Measurements from ENCODE around the gene SARDH. TPM values are rescaled to one million over a fixed set of nuclear protein-coding genes. Genes with fewer than 3 reads are reported as not detected.
"Not testable (repeated sequence)": the region's sequence is repeated elsewhere in the genome, so short reads cannot be mapped to it uniquely, and the experiment has no call there.

SARDH gene
- total RNA-seq, 1 experiment from 2014 or later, result 15.7 TPM

DNA sequence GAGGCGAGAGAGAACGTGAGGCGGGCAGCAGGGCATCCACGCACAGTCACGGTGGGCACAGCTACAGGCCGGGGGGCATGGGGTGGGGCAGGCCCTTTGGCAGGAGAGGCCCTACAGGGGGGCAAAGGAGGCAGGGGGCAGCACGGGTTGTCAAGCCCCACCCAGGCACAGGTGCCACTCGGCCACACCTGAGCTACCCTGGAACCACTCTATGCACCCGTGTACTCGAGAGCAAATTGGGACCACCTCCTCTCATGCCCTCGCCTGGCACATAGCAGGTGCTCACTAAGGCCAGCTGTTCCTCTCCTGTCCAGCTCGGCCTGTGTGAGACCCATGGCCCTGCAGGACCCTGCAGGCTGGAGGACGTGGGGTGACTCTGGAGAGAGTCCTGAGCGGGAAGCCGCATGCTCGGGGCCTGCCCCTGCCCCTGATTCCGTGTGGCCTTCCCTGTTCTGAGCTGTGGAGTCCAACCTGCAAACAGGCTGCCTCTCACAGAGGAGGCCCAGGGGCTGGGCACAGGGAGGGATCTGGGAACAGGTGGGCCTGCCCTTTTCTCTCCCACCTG is 31.4 kb upstream of the SARDH start:
- no peak overlapping the region for H3K4me3 ChIP-seq
- H3K27me3 ChIP-seq, result no peaks in the 10 kb centered on the region
- no peaks in the 10 kb centered on the region for H3K4me1 ChIP-seq
- H3K36me3 ChIP-seq, result peaks cover 76% of the 10 kb centered on the region
- peak in 1 of 2 experiments; percentile 3 for DNase-seq
- no peak overlapping the region for H3K27ac ChIP-seq
- H3K9me3 ChIP-seq (replicated peaks), result peaks cover 17% of the 10 kb centered on the region

DNA sequence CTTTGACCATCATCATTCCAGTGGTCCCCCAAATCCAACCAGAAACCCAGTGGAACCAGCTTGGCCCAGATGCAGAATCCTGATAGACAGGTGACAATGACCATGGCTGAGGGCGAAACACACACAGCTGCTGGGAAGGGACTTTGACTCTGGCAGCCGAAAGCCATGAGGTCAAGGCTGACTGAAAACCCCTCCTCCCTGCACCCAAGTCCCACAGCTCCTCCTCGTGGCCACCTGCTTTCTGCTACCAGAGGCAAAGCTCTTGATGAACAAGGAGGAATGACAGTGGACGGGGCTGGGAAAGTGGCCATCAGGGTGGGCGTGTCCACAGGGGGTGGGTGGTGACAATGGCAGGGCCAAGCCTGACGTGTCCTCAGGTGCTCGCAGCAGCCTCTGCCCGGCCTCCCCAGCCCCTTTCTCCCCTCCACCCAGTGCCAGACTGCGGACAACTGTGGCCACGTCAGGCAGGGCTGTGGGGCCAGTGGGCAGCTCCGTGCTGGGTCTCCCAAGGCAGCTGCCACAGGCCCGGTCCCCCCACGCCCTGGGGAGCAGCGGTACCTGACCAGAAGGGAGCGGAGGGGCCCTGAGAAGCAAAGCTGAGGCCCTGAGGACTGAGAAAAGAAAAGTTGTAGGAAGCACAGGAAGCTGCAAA is 30.8 kb upstream of the SARDH start:
- Histone ChIP-seq H3K4me1 (no peaks in the 10 kb centered on the region), H3K27me3 (no peaks in the 10 kb centered on the region), H3K4me3 (no peak overlapping the region), H3K9me3 (replicated peaks) (peaks cover 11% of the 10 kb centered on the region), H3K36me3 (peaks cover 70% of the 10 kb centered on the region), H3K27ac (no peak overlapping the region)
- DNase-seq, result peak in 1 of 2 experiments; percentile 12

DNA sequence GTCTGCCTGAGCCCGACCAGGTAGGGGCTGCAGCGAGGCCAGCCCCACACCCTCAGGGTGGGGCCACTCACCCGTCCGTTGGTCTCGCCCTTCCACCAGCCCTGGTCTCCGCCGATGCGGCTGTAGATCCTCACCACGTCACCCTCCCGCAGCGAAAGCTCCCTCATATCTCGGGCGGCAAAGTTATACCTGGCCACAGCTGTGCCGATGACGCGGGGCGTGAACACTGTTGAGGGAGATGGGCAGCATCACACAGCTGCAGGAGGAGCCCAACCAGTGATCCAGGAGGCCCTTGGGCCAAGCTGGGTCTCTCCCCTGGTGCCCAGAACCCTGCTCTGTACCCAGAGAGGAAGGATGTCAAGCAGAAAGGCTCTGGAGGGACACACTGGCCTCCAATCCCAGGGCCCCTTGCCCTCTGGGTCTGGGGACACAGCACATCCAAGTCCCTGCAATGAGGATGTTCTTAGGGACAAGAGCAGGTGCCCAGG is 30.3 kb upstream of the SARDH start:
- peak in 1 of 2 experiments; percentile 2 for DNase-seq
- peaks cover 68% of the 10 kb centered on the region for H3K36me3 ChIP-seq

DNA sequence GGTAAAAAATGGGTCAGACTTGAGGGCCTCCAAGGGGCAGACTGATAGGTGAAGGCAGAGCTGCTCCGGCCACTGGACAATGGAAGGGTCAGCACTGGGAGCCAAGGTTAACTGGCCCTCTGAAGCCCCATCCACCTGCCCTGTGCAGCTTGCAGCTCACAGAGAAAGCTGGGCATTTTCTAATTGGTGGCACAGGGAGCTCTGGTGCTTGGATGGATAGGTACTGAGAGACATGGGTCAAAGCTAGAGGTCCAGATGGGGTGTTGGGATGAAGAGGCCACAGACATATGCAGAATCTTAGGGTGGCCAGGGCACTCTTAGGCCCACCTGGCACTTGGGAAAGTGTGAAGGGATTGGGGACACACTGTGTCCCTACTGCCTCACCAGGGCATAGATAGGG is 29.5 kb upstream of the SARDH start:
- DNase-seq, result no peak
- H3K27ac ChIP-seq, result no peak overlapping the region
- peaks cover 6% of the 10 kb centered on the region for H3K9me3 ChIP-seq (replicated peaks)
- H3K4me1 ChIP-seq, result no peaks in the 10 kb centered on the region
- peaks cover 69% of the 10 kb centered on the region for H3K36me3 ChIP-seq
- H3K4me3 ChIP-seq, result no peak overlapping the region
- no peaks in the 10 kb centered on the region for H3K27me3 ChIP-seq

More for the DNA sequence above, 30.3 kb upstream of the SARDH start:
- H3K4me1 ChIP-seq, result no peaks in the 10 kb centered on the region
- no peaks in the 10 kb centered on the region for H3K27me3 ChIP-seq
- H3K9me3 ChIP-seq (replicated peaks), result peaks cover 6% of the 10 kb centered on the region
- no peak overlapping the region for H3K27ac ChIP-seq
- H3K4me3 ChIP-seq, result no peak overlapping the region

DNA sequence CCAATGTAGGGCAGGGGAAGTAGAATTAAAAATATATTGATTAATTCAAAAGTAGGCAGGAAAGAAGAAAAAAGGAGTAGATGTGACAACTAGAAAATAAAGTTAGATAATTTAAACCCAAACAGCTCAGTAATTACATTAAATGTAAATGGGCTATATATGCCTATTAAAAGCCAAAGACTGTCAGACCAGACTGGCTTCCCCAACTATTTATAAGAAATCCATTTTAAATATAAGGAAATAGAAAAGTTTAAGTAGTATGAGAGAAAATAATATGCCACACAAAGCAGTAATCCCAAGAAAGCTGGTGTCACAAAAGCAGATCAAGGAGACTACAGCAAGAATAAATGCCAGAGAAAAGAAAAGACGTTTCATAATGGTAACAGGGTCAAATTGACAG is 28.9 kb upstream of the SARDH start:
- H3K27me3 ChIP-seq, result no peaks in the 10 kb centered on the region
- H3K36me3 ChIP-seq, result peaks cover 67% of the 10 kb centered on the region
- H3K27ac ChIP-seq, result no peak overlapping the region
- DNase-seq, result no peak
- no peaks in the 10 kb centered on the region for H3K4me1 ChIP-seq
- no peak overlapping the region for H3K4me3 ChIP-seq
- peaks cover 6% of the 10 kb centered on the region for H3K9me3 ChIP-seq (replicated peaks)

DNA sequence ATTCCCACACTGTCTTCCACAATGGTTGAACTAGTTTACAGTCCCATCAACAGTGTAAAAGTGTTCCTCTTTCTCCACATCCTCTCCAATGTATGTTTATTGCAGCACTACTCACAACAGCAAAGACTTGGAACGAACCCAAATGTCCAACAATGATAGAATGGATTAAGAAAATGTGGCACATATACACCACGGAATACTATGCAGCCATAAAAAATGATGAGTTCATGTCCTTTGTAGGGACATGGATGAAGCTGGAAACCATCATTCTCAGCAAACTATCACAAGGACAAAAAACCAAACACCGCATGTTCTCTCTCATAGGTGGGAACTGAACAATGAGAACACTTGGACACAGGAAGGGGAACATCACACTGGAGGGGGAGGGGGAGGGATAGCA is 28.1 kb upstream of the SARDH start:
- H3K36me3 ChIP-seq, result peaks cover 62% of the 10 kb centered on the region

DNA sequence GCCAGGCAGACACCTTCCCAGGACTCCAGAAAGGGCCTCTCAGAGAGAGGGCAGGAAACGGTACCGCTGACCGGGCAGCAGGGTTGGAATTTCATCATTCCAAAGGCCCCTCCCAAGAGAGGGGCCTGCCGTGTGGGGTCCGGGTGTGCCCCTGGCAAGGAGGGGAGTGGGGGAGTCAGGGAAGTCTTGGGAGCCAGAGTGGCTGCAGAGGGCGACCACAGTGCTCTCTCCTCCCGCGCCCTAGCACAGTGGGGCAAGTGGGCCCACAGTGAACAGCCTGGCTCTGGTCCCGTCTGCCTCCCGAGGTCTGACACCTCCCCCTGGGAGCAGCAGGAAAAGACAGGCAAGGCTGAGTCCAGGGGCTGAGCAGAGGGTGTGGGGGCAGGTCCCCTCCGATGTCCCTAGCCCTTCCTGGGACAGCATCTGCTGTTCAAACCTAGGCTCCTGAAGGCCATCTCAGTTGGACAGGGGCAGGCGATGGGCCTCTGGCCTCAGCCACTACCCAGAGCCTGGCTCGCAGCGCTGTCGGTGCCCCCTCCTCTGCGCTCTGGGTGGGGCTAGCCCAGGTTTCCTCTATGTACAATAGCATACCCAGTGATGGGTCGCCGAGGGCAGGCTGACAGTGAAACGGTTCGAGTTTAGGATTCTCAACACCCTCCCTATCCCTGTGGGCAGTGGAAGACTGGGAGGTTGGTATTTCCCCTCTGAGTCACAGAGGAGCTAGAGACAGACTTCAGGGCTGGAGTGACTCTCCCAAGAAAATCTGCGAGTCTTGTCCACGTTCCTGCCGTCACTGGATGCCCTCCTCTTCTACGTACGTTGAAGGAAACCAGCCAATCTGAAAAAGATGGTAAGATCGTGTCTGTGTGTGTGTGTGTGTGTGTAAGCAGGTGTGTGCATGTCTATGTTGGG is 25.4 kb upstream of the SARDH start:
- Histone ChIP-seq H3K4me3 (no peak overlapping the region), H3K27ac (no peak overlapping the region), H3K4me1 (no peaks in the 10 kb centered on the region), H3K9me3 (replicated peaks) (peaks cover 6% of the 10 kb centered on the region), H3K36me3 (peaks cover 43% of the 10 kb centered on the region), H3K27me3 (no peaks in the 10 kb centered on the region)
- peak in 1 of 2 experiments; percentile 2 for DNase-seq

More for the DNA sequence above, 28.1 kb upstream of the SARDH start:
- not testable (repeated sequence) for DNase-seq; H3K9me3 ChIP-seq (replicated peaks); H3K4me1 ChIP-seq; H3K27ac ChIP-seq; H3K4me3 ChIP-seq; H3K27me3 ChIP-seq

DNA sequence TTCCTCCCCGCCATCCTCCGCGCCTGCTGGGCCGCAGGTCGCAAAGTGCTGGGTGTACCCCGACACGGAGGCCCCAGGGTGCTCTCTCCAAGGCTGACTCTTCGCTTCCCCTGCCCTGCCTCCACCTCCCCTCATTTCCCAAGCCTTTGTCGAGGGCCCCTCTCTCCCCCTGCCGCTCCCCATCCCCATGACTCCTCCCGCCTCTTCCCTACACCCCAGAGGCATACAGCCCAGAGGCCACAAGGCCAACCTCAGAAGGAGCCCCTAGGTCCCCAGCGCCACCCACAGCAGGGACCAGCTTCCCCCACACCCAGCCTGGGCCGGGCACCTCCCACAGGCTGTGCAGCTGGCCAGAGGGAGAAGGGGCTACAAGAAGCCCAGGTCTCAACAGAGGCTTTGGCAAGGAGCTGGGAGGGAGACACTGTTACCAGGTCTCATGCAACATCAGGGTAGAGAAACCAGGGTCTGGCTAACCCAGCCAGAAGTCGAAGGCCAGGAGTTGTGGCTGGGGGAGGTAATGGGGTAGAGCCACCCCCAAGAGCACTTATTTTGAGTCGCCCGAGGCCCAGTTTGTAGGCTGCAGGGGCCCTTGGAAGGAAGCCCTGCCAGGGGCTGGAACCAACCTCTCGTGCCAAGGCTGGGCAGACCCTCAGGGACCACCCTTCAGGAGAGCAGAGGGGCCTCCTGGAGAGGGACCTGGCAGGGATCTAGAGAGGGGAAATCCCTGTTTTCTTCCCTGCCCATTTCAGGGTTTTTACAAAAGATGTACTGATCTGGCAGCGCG is 24.5 kb upstream of the SARDH start:
- H3K27ac ChIP-seq, result no peak overlapping the region
- H3K9me3 ChIP-seq (replicated peaks), result peaks cover 6% of the 10 kb centered on the region
- peak in 1 of 2 experiments; percentile 2 for DNase-seq

DNA sequence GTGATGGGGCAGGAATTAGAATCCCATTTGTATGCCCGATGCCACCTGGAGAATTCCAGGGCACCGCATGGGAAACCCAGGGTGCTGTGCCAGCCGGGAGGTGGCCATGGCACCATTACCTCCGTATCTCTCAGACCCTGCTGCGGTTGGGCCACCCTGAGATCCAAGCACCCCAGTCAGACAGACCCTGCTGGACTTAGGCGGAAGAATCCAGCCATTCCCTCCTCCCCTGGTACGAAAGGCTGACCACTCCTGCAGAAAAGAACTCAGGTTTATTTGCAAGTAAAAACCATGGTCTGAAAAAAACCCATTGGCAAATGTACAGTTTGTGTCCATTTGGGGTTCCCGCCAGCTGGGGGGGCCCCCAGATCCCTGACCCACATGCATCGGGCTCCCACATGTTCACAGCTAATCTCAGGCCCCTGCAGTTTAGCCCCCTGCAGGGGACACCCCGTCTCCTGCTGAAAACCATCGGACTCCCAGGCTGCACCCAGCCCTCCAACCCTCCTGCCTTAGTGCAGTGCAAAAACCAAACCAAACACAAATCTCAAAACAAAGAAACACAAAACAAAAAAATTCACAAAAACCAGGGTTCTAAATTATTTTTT is 23.6 kb upstream of the SARDH start:
- Histone ChIP-seq H3K27ac (no peak overlapping the region), H3K36me3 (peaks cover 25% of the 10 kb centered on the region), H3K27me3 (no peaks in the 10 kb centered on the region), H3K9me3 (replicated peaks) (peaks cover under 1% of the 10 kb centered on the region), H3K4me1 (no peaks in the 10 kb centered on the region), H3K4me3 (no peak overlapping the region)
- DNase-seq, result no peak

More for the DNA sequence above, 24.5 kb upstream of the SARDH start:
- Histone ChIP-seq H3K36me3 (peaks cover 34% of the 10 kb centered on the region), H3K27me3 (no peaks in the 10 kb centered on the region), H3K4me1 (no peaks in the 10 kb centered on the region), H3K4me3 (no peak overlapping the region)

DNA sequence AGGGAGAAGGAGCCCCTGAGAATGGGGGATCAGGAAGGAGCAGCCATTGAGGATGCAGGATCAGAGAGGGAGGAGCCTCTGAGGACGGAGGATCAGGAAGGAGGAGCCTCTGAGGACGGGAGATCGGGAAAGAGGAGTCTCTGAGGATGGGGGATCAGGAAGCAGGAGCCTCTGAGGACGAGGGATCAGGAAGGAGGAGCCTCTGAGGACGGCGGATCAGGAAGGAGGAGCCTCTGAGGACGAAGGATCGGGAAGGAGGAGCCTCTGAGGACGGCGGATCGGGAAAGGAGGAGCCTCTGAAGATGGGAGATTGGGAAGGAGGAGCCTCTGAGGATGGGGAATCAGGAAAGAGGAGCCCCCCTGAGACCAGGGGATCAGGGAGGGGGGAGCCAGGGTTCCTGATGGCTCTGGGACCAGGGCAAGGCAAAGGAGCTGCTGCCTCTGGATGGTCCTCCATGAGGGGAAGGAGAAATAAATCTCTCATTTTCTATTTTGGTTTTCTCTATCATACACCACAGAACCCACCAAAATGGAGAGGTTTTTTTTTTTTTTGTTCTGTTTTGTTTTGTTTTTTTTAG is 22.6 kb upstream of the SARDH start:
- Histone ChIP-seq H3K4me3 (no peak overlapping the region), H3K27me3 (no peaks in the 10 kb centered on the region), H3K9me3 (replicated peaks) (no peaks in the 10 kb centered on the region), H3K27ac (no peak overlapping the region), H3K36me3 (peaks cover 19% of the 10 kb centered on the region; the same call in 1 of the 2 replicates), H3K4me1 (no peaks in the 10 kb centered on the region)
- DNase-seq, result no peak

DNA sequence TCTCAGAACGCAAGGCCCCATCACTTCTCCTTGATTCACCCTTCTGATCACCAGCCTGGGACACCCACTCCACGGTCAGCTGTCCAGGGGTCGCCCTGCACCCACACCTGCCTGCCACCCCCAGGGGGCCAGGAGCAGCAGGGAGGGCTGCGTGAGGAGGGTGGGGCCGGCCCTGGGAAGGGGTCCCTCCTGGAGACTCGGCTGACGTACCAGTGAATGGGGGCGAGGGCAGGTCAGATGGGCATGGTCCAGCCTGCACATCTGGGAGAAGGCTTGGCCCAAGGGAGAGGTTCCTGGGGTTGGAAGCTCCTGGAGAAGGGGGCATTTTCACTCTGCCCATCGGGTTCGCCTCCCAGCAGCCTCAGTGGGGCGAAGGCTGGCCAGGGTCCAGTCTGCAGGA is 21.8 kb upstream of the SARDH start:
- Histone ChIP-seq H3K27me3 (no peaks in the 10 kb centered on the region), H3K27ac (no peak overlapping the region), H3K4me1 (no peaks in the 10 kb centered on the region), H3K4me3 (no peak overlapping the region), H3K9me3 (replicated peaks) (no peaks in the 10 kb centered on the region), H3K36me3 (peaks cover 10% of the 10 kb centered on the region; the same call in 1 of the 2 replicates)
- DNase-seq, result peak in 1 of 2 experiments; percentile 2

DNA sequence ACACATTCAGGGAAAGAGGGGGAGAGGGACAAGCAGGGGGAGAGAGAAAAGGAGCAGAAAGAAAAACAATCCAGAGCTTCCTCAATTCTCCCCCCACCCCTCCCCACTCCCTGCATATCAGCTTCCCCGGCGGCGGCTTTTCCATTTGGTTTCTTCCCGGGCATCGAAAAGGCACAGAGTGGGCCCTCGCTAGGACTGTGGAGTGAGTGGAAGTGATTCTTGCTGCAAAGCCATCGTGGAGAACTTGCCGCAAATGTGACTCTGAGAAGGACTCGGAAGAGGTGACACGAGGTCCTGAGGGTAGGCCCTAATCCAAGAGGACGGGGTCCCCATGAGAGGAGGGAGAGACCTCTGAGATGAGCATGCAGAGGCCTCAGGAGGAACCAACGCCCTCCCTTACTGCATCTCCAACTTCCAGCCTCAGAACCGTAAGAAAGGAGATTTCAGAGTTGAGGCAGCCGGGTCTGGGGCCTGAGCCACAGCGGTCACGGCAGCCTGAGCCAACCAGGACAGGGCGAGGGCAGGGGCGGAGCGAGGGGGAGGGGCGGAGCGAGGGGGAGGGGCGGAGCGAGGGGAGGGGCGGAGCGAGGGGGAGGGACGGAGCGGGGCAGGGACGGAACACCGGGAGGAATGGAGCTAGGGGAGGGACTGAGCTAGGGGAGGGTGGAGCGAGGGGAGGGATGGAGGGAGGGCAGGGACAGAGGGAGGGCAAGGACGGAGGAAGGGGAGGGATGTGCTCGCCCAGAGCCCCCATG is 21.2 kb upstream of the SARDH start:
- peak in 1 of 2 experiments; percentile 7 for DNase-seq
- Histone ChIP-seq H3K9me3 (replicated peaks) (no peaks in the 10 kb centered on the region), H3K4me1 (no peaks in the 10 kb centered on the region), H3K27ac (no peak overlapping the region), H3K4me3 (no peak overlapping the region), H3K27me3 (no peaks in the 10 kb centered on the region), H3K36me3 (peaks cover 9% of the 10 kb centered on the region; the same call in 1 of the 2 replicates)

DNA sequence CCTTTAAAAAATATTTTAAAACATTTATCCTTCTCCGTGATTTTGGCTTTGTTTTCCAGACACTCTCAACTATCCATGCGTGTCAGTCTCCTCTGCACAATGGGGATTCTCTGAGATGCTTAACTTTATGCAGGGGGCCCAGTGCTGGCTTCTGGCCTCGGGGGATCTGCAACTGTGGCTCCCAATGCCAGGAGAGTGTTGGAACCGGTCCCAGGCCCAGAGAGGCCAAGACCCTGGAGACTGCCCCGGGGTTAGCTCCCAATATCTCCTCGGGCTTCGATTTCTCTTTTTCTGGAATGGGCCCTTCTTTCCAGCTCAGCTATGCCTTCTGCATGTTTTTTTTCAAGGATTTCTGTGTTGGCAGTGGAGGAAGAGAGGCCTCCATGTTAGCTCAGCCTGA is 20.1 kb upstream of the SARDH start:
- peak in 1 of 2 experiments; percentile 3 for DNase-seq
- Histone ChIP-seq H3K27ac (no peak overlapping the region), H3K36me3 (peaks cover 3% of the 10 kb centered on the region; the same call in 1 of the 2 replicates), H3K4me1 (no peaks in the 10 kb centered on the region), H3K27me3 (no peaks in the 10 kb centered on the region), H3K4me3 (no peak overlapping the region), H3K9me3 (replicated peaks) (no peaks in the 10 kb centered on the region)
